ENCODE data around the gene APPL1.

APPL1 gene

DNA sequence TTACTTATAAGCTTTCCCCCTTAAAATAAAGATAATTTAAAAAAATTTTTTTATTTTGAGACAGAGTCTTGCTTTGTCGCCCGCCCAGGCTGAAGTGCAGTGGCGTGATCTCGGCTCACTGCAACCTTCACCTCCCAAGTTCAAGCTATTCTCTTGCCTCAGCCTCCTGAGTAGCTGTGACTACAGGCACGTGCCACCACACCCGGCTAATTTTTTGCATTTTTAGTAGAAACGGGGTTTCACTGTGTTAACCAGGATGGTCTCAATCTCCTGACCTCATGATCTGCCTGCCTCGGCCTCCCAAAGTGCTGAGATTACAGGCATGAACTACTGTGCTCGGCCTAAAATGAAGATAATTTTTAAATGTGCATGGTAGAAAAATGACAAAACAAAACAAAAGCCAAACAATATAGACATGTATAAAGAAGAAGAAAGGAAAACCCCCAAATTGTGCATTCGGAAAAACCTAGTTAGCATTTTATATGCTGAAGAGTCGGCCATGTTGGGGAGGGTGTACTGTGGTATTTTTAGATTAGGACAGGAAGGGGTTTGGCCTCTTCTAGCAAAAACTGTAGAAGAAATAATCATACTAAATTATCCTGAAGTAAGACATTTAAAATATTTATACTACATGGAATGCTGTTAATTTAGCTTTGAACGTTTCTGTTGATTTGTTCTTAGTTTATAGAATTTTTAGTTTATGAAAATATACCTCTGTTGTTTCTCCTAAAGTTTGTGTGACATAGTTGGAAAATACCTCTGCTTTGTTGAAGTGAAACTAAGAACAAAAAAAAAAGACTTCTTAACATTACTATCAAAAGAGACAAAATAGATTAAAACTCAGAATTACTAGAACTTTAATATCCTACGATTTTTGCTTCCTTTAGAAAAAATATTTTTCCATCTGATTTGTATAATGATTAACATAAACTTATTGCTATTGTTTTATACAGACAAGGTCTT is 7.4 kb downstream of the APPL1 start:
- ATAC-seq (ENCODE audit: low read depth), result no peak
- DNase-seq (ENCODE audit: low spot score), result no peak

DNA sequence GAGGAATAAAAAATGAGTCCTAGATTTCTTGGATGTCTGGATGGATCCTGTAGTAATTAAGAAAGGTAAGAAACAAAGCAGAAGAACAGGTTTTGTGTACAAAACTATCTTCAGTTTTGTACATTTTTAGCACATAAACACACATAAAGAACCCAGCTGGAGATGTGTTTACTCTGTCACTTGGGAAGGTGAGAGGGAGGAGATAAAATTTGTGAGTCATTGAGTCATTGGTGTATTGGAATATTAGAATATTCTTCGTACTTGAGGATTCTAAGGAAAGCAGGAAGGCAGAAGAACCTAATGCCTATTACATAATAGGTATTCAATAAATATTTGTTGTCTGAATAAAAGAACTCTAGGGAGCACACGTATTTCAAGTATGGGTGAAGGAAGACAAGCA is 17.4 kb downstream of the APPL1 start:
- no peak overlapping the region for H3K27ac ChIP-seq (ENCODE audit: poor library complexity, severe bottlenecking)
- H3K27me3 ChIP-seq (ENCODE audit: insufficient read depth, poor library complexity, severe bottlenecking), result no peaks in the 10 kb centered on the region
- H3K9me3 ChIP-seq (ENCODE audit: severe bottlenecking), result no peaks in the 10 kb centered on the region
- ATAC-seq (ENCODE audit: low read depth) (no peak), DNase-seq (ENCODE audit: low spot score) (no peak)
- H3K36me3 ChIP-seq (ENCODE audit: low read depth), result peaks cover 76% of the 10 kb centered on the region
- H3K4me3 ChIP-seq (ENCODE audit: severe bottlenecking), result no peak overlapping the region
- TF ChIP-seq, protein P1, sequence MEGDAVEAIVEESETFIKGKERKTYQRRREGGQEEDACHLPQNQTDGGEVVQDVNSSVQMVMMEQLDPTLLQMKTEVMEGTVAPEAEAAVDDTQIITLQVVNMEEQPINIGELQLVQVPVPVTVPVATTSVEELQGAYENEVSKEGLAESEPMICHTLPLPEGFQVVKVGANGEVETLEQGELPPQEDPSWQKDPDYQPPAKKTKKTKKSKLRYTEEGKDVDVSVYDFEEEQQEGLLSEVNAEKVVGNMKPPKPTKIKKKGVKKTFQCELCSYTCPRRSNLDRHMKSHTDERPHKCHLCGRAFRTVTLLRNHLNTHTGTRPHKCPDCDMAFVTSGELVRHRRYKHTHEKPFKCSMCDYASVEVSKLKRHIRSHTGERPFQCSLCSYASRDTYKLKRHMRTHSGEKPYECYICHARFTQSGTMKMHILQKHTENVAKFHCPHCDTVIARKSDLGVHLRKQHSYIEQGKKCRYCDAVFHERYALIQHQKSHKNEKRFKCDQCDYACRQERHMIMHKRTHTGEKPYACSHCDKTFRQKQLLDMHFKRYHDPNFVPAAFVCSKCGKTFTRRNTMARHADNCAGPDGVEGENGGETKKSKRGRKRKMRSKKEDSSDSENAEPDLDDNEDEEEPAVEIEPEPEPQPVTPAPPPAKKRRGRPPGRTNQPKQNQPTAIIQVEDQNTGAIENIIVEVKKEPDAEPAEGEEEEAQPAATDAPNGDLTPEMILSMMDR (IDR thresholded peaks at IDR 0.05; ENCODE audit: poor library complexity, severe bottlenecking), result no peak
- no peaks in the 10 kb centered on the region for H3K4me1 ChIP-seq (ENCODE audit: insufficient read depth, poor library complexity, severe bottlenecking)

More for the DNA sequence above, 7.4 kb downstream of the APPL1 start:
- TF ChIP-seq, protein P1 (IDR thresholded peaks at IDR 0.05; ENCODE audit: poor library complexity, severe bottlenecking), result no peak
- Histone ChIP-seq H3K4me3 (ENCODE audit: severe bottlenecking) (no peak overlapping the region), H3K9me3 (ENCODE audit: severe bottlenecking) (no peaks in the 10 kb centered on the region), H3K4me1 (ENCODE audit: insufficient read depth, poor library complexity, severe bottlenecking) (peaks cover 2% of the 10 kb centered on the region), H3K36me3 (ENCODE audit: low read depth) (peaks cover 36% of the 10 kb centered on the region), H3K27me3 (ENCODE audit: insufficient read depth, poor library complexity, severe bottlenecking) (no peaks in the 10 kb centered on the region), H3K27ac (ENCODE audit: poor library complexity, severe bottlenecking) (no peak overlapping the region)

DNA sequence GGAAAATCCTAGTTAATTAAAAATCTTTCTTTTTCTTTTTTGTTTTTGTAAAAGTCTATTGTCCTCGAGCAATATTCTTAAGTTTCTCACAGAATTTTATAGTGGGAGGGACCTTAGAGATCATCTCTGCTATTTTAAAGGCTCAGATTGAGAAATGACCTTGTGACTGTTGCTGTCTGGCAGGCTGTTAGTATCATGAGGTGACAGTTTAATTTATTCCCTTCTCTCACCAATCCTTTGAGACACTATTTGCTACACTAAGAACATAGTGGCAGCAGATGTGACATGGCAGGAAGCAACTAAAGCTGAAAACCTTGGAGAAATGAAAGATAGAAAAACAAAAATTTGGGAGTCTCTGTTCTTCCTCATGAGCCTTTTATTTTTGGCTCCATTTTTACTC is 24.9 kb downstream of the APPL1 start:
- Histone ChIP-seq H3K36me3 (ENCODE audit: low read depth) (peaks cover 68% of the 10 kb centered on the region), H3K27me3 (ENCODE audit: insufficient read depth, poor library complexity, severe bottlenecking) (no peaks in the 10 kb centered on the region), H3K4me1 (ENCODE audit: insufficient read depth, poor library complexity, severe bottlenecking) (no peaks in the 10 kb centered on the region), H3K4me3 (ENCODE audit: severe bottlenecking) (no peak overlapping the region), H3K27ac (ENCODE audit: poor library complexity, severe bottlenecking) (no peak overlapping the region), H3K9me3 (ENCODE audit: severe bottlenecking) (no peaks in the 10 kb centered on the region)
- DNase-seq (ENCODE audit: low spot score) (no peak), ATAC-seq (ENCODE audit: low read depth) (no peak)
- TF ChIP-seq, protein P1 (IDR thresholded peaks at IDR 0.05; ENCODE audit: poor library complexity, severe bottlenecking), result no peak

DNA sequence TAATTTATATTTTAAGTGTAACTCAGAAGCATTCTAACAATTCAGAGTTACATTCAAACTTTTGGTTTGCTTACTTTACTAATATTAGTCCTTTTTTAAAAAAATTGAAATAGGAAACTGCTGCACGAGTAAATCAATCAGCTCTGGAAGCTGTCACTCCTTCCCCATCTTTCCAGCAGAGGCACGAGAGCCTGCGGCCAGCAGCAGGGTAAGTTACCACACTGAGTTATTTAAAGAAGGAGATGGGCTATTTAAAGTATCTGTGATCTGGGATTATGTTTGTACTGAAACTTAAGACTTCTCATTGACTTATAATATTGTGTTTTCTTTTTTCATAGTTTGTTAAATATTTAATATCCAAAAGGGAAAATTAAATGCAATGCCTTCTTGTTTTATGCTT is 29.3 kb downstream of the APPL1 start:
- Histone ChIP-seq H3K4me1 (ENCODE audit: insufficient read depth, poor library complexity, severe bottlenecking) (no peaks in the 10 kb centered on the region), H3K27me3 (ENCODE audit: insufficient read depth, poor library complexity, severe bottlenecking) (no peaks in the 10 kb centered on the region), H3K27ac (ENCODE audit: poor library complexity, severe bottlenecking) (no peak overlapping the region), H3K4me3 (ENCODE audit: severe bottlenecking) (no peak overlapping the region), H3K9me3 (ENCODE audit: severe bottlenecking) (no peaks in the 10 kb centered on the region), H3K36me3 (ENCODE audit: low read depth) (peaks cover 75% of the 10 kb centered on the region)
- TF ChIP-seq, protein P1 (IDR thresholded peaks at IDR 0.05; ENCODE audit: poor library complexity, severe bottlenecking), result no peak
- ATAC-seq (ENCODE audit: low read depth) (no peak), DNase-seq (ENCODE audit: low spot score) (no peak)

DNA sequence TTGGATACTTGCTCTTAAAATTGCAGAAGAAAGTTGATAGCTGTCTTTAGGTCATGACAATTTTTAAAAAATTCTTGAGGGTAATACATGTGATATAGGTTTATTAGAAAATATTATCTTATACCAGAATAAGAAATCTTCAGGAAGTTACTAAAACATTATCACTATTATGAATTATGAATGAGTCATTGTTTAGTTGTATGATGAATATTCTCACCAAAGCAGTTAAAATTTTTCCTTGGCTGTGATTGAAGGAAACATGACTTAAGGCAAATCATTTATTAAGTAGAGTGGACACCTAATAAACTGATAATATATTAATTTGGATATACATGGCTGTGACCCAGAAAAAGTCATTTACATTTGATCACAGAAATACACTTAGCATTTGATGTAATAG is 30.1 kb downstream of the APPL1 start:
- TF ChIP-seq, protein P1 (IDR thresholded peaks at IDR 0.05; ENCODE audit: poor library complexity, severe bottlenecking), result no peak
- Histone ChIP-seq H3K27me3 (ENCODE audit: insufficient read depth, poor library complexity, severe bottlenecking) (no peaks in the 10 kb centered on the region), H3K4me1 (ENCODE audit: insufficient read depth, poor library complexity, severe bottlenecking) (no peaks in the 10 kb centered on the region), H3K9me3 (ENCODE audit: severe bottlenecking) (no peaks in the 10 kb centered on the region), H3K36me3 (ENCODE audit: low read depth) (peaks cover 67% of the 10 kb centered on the region), H3K4me3 (ENCODE audit: severe bottlenecking) (no peak overlapping the region), H3K27ac (ENCODE audit: poor library complexity, severe bottlenecking) (no peak overlapping the region)
- DNase-seq (ENCODE audit: low spot score) (no peak), ATAC-seq (ENCODE audit: low read depth) (no peak)

Data from RWPE2 (cell line).